ENCODE measurements around the gene BBS2. TPM values are rescaled to one million over a fixed set of nuclear protein-coding genes. Genes with fewer than 3 reads are reported as not detected.

BBS2 gene
- total RNA-seq, 1 donor from 2014 or later, result 64.5 TPM

GRCh38 chr16:56478281-56479049 lies 41.4 kb downstream of the BBS2 start:
- H4K20me1 ChIP-seq (ENCODE audit: low read depth), result no peaks in the 10 kb centered on the region
- Mint-ChIP-seq H3K4me1 (peaks cover 13% of the 10 kb centered on the region), H3K36me3 (peaks cover 31% of the 10 kb centered on the region), H3K27me3 (ENCODE audit: insufficient read depth, low read depth) (no peaks in the 10 kb centered on the region), H3K27ac (no peak overlapping the region), H3K9me3 (no peaks in the 10 kb centered on the region), H3K4me3 (no peak overlapping the region)
- no peak overlapping the region for H3K4me3 ChIP-seq
- no peaks in the 10 kb centered on the region for H3F3A ChIP-seq (ENCODE audit: low read depth)
- H2AFZ ChIP-seq (replicated peaks), result no peak overlapping the region
- no peak for TF ChIP-seq EZH2phosphoT487 (IDR thresholded peaks at IDR 0.05)
- TF ChIP-seq CTCF (IDR thresholded peaks at IDR 0.05), result no peak
- TF ChIP-seq EZH2 (IDR thresholded peaks at IDR 0.05), result no peak
- H3K4me2 ChIP-seq, result no peak overlapping the region
- H3K27me3 ChIP-seq, result no peaks in the 10 kb centered on the region
- no peaks in the 10 kb centered on the region for H3K79me2 ChIP-seq (ENCODE audit: low read depth)
- no peaks in the 10 kb centered on the region for H3K4me1 ChIP-seq
- no peak for DNase-seq (ENCODE audit: low spot score)
- no peaks in the 10 kb centered on the region for H3K9me3 ChIP-seq (ENCODE audit: low read depth)
- no peak overlapping the region for H3K9ac ChIP-seq
- peaks cover 7% of the 10 kb centered on the region for H3K36me3 ChIP-seq
- no peak overlapping the region for H3K27ac ChIP-seq

- H3K36me3 ChIP-seq, result peaks cover 8% of the 10 kb centered on the region
- H3K4me3 ChIP-seq, result no peak overlapping the region
- no peaks in the 10 kb centered on the region for H3K27me3 ChIP-seq
- no peak overlapping the region for H2AFZ ChIP-seq (replicated peaks)
- H3K36me3 Mint-ChIP-seq, result peaks cover 33% of the 10 kb centered on the region
- H3K4me2 ChIP-seq, result no peak overlapping the region
- H3K4me1 ChIP-seq, result no peaks in the 10 kb centered on the region
- no peak overlapping the region for H3K27ac Mint-ChIP-seq
- no peaks in the 10 kb centered on the region for H3K9me3 Mint-ChIP-seq
- no peaks in the 10 kb centered on the region for H3F3A ChIP-seq (ENCODE audit: low read depth)
- no peaks in the 10 kb centered on the region for H3K9me3 ChIP-seq (ENCODE audit: low read depth)
- H4K20me1 ChIP-seq (ENCODE audit: low read depth), result no peaks in the 10 kb centered on the region
- H3K4me1 Mint-ChIP-seq, result peaks cover 13% of the 10 kb centered on the region
- no peak overlapping the region for H3K27ac ChIP-seq
- no peak for TF ChIP-seq CTCF (IDR thresholded peaks at IDR 0.05)
- H3K27me3 Mint-ChIP-seq (ENCODE audit: insufficient read depth, low read depth), result no peaks in the 10 kb centered on the region
- H3K4me3 Mint-ChIP-seq, result no peak overlapping the region
- H3K79me2 ChIP-seq (ENCODE audit: low read depth), result no peaks in the 10 kb centered on the region
- no peak for DNase-seq (ENCODE audit: low spot score)
- H3K9ac ChIP-seq, result no peak overlapping the region
Measured at GRCh38 chr16:56477096-56477878, 42.5 kb downstream of the BBS2 start.

- no peaks in the 10 kb centered on the region for H4K20me1 ChIP-seq (ENCODE audit: low read depth)
- DNase-seq (ENCODE audit: low spot score), result no peak
- H3K9ac ChIP-seq, result no peak overlapping the region
- Mint-ChIP-seq H3K36me3 (peaks cover 41% of the 10 kb centered on the region), H3K9me3 (no peaks in the 10 kb centered on the region), H3K4me3 (no peak overlapping the region), H3K4me1 (peaks cover 13% of the 10 kb centered on the region), H3K27ac (no peak overlapping the region), H3K27me3 (ENCODE audit: insufficient read depth, low read depth) (no peaks in the 10 kb centered on the region)
- H3K27ac ChIP-seq, result no peak overlapping the region
- no peaks in the 10 kb centered on the region for H3K4me1 ChIP-seq
- no peaks in the 10 kb centered on the region for H3F3A ChIP-seq (ENCODE audit: low read depth)
- H3K36me3 ChIP-seq, result peaks cover 10% of the 10 kb centered on the region
- no peak overlapping the region for H2AFZ ChIP-seq (replicated peaks)
- H3K4me3 ChIP-seq, result no peak overlapping the region
- TF ChIP-seq EZH2phosphoT487 (IDR thresholded peaks at IDR 0.05) (no peak), CTCF (IDR thresholded peaks at IDR 0.05) (no peak), EZH2 (IDR thresholded peaks at IDR 0.05) (no peak)
- H3K27me3 ChIP-seq, result no peaks in the 10 kb centered on the region
- no peaks in the 10 kb centered on the region for H3K9me3 ChIP-seq (ENCODE audit: low read depth)
- no peak overlapping the region for H3K4me2 ChIP-seq
- H3K79me2 ChIP-seq (ENCODE audit: low read depth), result no peaks in the 10 kb centered on the region
Measured at GRCh38 chr16:56475201-56475600, 44.6 kb downstream of the BBS2 start.

Measured in neural progenitor cell (in vitro differentiated cells).